Measurements from ENCODE around the gene OR7D2. TPM values are rescaled to one million over a fixed set of nuclear protein-coding genes. Genes with fewer than 3 reads are reported as not detected.

OR7D2 gene
- total RNA-seq, 1 donor from 2014 or later: not detected

GRCh38 chr19:9161427-9161826 lies 17.4 kb upstream of the OR7D2 start:
- H3K27ac Mint-ChIP-seq (ENCODE audit: unreplicated experiment): no peak overlapping the region
- Histone ChIP-seq H3K36me3 (ENCODE audit: insufficient read depth, low read length) (peaks cover 62% of the 10 kb centered on the region), H3K27ac (ENCODE audit: low read depth, low read length) (no peak overlapping the region), H3K9me3 (ENCODE audit: insufficient read depth, low read depth, low read length) (peaks cover 48% of the 10 kb centered on the region), H3K9ac (ENCODE audit: low read length) (no peak overlapping the region), H3K4me1 (ENCODE audit: insufficient read depth, low read length) (no peaks in the 10 kb centered on the region), H3K4me3 (ENCODE audit: insufficient read depth, low read depth, low read length) (no peak overlapping the region), H3K27me3 (ENCODE audit: insufficient read depth, low read length) (no peaks in the 10 kb centered on the region), H4K20me1 (ENCODE audit: insufficient read depth, low read length) (peaks cover 6% of the 10 kb centered on the region), H3K79me2 (ENCODE audit: insufficient read depth, low read length) (peaks cover 19% of the 10 kb centered on the region), H3K4me2 (ENCODE audit: low read length) (no peak overlapping the region), H2AFZ (ENCODE audit: low read depth, low read length) (no peak overlapping the region)
- peaks cover 87% of the 10 kb centered on the region for H3K36me3 Mint-ChIP-seq (ENCODE audit: low read depth, unreplicated experiment)
- H3K4me1 Mint-ChIP-seq (ENCODE audit: low read depth, unreplicated experiment): peaks cover 2% of the 10 kb centered on the region
- no peaks in the 10 kb centered on the region for H3K27me3 Mint-ChIP-seq (ENCODE audit: low read depth, unreplicated experiment)
- FAIRE-seq: no peak
- H3K9me3 Mint-ChIP-seq (ENCODE audit: unreplicated experiment): peaks cover 67% of the 10 kb centered on the region
- no peak for DNase-seq (ENCODE audit: low read depth)
- no peak overlapping the region for H3K4me3 Mint-ChIP-seq (ENCODE audit: unreplicated experiment)
- TF ChIP-seq CTCF (IDR thresholded peaks at IDR 0.05; ENCODE audit: insufficient read depth, low read depth, low read length): no peak
- TF ChIP-seq EZH2 (IDR thresholded peaks at IDR 0.05; ENCODE audit: insufficient read depth, low read length): no peak

DNA sequence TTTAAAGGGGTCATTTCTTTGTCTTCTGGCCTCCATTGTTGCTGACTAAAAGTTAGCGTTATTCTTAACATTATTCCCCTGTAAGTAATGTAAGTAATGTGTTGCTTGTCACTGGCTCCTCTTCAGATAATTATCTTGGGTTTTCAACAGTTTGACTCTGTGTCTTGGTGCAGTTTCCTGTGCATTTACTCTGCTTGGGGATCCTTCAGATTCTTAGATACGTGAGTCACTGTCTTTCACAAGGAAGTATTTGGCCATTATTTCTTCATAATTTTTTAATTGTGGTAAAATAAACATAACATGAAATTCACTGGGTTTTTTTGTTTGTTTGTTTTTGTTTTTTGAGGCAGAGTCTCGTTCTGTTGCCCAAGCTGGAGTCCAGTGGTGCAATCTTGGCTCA lies 13.5 kb upstream of the OR7D2 start:
- no peak overlapping the region for H3K4me3 ChIP-seq (ENCODE audit: insufficient read depth, low read depth, low read length)
- no peaks in the 10 kb centered on the region for H3K27me3 ChIP-seq (ENCODE audit: insufficient read depth, low read length)
- no peaks in the 10 kb centered on the region for H3K4me1 ChIP-seq (ENCODE audit: insufficient read depth, low read length)
- Mint-ChIP-seq H3K27ac (ENCODE audit: unreplicated experiment) (no peak overlapping the region), H3K9me3 (ENCODE audit: unreplicated experiment) (peaks cover 55% of the 10 kb centered on the region), H3K4me3 (ENCODE audit: unreplicated experiment) (no peak overlapping the region), H3K4me1 (ENCODE audit: low read depth, unreplicated experiment) (peaks cover 2% of the 10 kb centered on the region), H3K27me3 (ENCODE audit: low read depth, unreplicated experiment) (no peaks in the 10 kb centered on the region), H3K36me3 (ENCODE audit: low read depth, unreplicated experiment) (peaks cover 69% of the 10 kb centered on the region)
- no peak overlapping the region for H3K4me2 ChIP-seq (ENCODE audit: low read length)
- peaks cover 27% of the 10 kb centered on the region for H3K9me3 ChIP-seq (ENCODE audit: insufficient read depth, low read depth, low read length)
- no peak for DNase-seq (ENCODE audit: low read depth)
- H4K20me1 ChIP-seq (ENCODE audit: insufficient read depth, low read length): no peaks in the 10 kb centered on the region
- H3K79me2 ChIP-seq (ENCODE audit: insufficient read depth, low read length): peaks cover 11% of the 10 kb centered on the region
- H3K27ac ChIP-seq (ENCODE audit: low read depth, low read length): no peak overlapping the region
- no peak overlapping the region for H2AFZ ChIP-seq (ENCODE audit: low read depth, low read length)
- FAIRE-seq: no peak
- TF ChIP-seq EZH2 (IDR thresholded peaks at IDR 0.05; ENCODE audit: insufficient read depth, low read length): no peak
- no peak for TF ChIP-seq CTCF (IDR thresholded peaks at IDR 0.05; ENCODE audit: insufficient read depth, low read depth, low read length)
- H3K36me3 ChIP-seq (ENCODE audit: insufficient read depth, low read length): peaks cover 34% of the 10 kb centered on the region
- H3K9ac ChIP-seq (ENCODE audit: low read length): no peak overlapping the region

- H3K27me3 ChIP-seq (ENCODE audit: insufficient read depth, low read length): no peaks in the 10 kb centered on the region
- H3K4me3 ChIP-seq (ENCODE audit: insufficient read depth, low read depth, low read length): no peak overlapping the region
- H3K4me2 ChIP-seq (ENCODE audit: low read length): no peak overlapping the region
- Mint-ChIP-seq H3K9me3 (ENCODE audit: unreplicated experiment) (peaks cover 40% of the 10 kb centered on the region), H3K27ac (ENCODE audit: unreplicated experiment) (no peak overlapping the region), H3K4me1 (ENCODE audit: low read depth, unreplicated experiment) (peaks cover 2% of the 10 kb centered on the region), H3K4me3 (ENCODE audit: unreplicated experiment) (no peak overlapping the region), H3K27me3 (ENCODE audit: low read depth, unreplicated experiment) (no peaks in the 10 kb centered on the region), H3K36me3 (ENCODE audit: low read depth, unreplicated experiment) (peaks cover 53% of the 10 kb centered on the region)
- no peak overlapping the region for H3K9ac ChIP-seq (ENCODE audit: low read length)
- peaks cover 19% of the 10 kb centered on the region for H3K36me3 ChIP-seq (ENCODE audit: insufficient read depth, low read length)
- no peaks in the 10 kb centered on the region for H4K20me1 ChIP-seq (ENCODE audit: insufficient read depth, low read length)
- FAIRE-seq (no peak), DNase-seq (ENCODE audit: low read depth) (no peak)
- no peaks in the 10 kb centered on the region for H3K4me1 ChIP-seq (ENCODE audit: insufficient read depth, low read length)
- no peak overlapping the region for H2AFZ ChIP-seq (ENCODE audit: low read depth, low read length)
- TF ChIP-seq EZH2 (IDR thresholded peaks at IDR 0.05; ENCODE audit: insufficient read depth, low read length) (no peak), CTCF (IDR thresholded peaks at IDR 0.05; ENCODE audit: insufficient read depth, low read depth, low read length) (no peak)
- H3K79me2 ChIP-seq (ENCODE audit: insufficient read depth, low read length): peaks cover 4% of the 10 kb centered on the region
- no peak overlapping the region for H3K27ac ChIP-seq (ENCODE audit: low read depth, low read length)
- peaks cover 11% of the 10 kb centered on the region for H3K9me3 ChIP-seq (ENCODE audit: insufficient read depth, low read depth, low read length)
Observed at GRCh38 chr19:9166846-9167245, 11.9 kb upstream of the OR7D2 start.
